Stimulated activated CD8-positive, alpha-beta memory T cell treated with anti-CD3 and anti-CD28 coated beads, Interleukin-2, amount 100 ng/mL, for 48 hours (primary cell): ENCODE measurements around the gene INO80.
A peak's percentile ranks its signal among the peaks of the same experiment; 100 is the strongest.
"Not testable (repeated sequence)": the region's sequence is repeated elsewhere in the genome, so short reads cannot be mapped to it uniquely, and the experiment has no call there.

ENCODE experiments used
- DNase-seq, 2 donors: peaks; one replicate each; pipeline ENCODE4 v3.0.0-alpha.2; 2020; ENCODE audit warnings: low read depth in 2 of 2

The INO80 gene

GRCh38 chr15:41115652-41116115 lies 396 bp downstream of the INO80 start:
- peak; percentile 59 to 62 for DNase-seq

DNA sequence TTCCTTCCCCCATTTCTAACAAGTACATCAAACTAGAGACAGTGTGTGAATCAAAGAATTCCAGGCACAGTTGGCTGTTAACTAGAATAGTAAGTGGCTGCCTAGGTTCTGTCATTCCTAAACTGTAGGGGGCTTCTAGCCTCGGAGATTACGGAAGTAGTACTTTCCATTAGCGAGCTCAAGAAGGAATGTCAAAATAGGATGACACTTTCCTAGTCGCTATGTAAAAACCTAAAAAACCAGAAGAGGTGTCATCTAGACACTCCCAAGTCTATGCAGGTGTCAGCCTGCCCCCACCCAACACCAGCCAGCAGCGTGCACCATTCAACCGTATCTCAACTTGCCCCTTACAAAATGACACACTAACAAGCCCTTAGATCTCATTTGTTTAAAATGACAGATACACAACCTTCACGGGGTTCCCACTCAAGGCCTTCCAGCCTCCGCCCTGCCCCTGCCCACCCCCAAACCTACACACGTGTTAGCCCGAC lies 874 bp downstream of the INO80 start:
- no peak for DNase-seq

DNA sequence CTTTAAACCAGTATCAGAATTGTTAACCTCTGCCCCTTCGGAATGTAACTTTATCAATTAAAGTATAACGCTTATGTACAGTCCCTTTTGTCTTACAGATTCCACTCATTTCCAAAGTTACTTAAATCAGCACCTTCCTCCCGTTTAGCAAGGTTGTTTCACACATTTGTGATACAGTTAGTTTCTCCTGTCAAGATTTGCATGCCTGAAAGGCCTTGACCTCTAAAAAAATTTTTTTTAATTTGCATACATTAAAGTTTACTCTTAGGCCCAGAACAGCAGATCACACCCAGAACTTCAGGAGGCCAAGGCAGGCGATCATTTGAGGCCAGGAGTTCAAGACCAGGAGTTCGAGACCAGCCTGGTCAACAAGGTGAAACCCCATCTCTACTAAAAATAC lies 9.1 kb downstream of the INO80 start:
- DNase-seq: no peak

GRCh38 chr15:41105348-41106334 lies 10.4 kb downstream of the INO80 start:
- DNase-seq: no peak

DNA sequence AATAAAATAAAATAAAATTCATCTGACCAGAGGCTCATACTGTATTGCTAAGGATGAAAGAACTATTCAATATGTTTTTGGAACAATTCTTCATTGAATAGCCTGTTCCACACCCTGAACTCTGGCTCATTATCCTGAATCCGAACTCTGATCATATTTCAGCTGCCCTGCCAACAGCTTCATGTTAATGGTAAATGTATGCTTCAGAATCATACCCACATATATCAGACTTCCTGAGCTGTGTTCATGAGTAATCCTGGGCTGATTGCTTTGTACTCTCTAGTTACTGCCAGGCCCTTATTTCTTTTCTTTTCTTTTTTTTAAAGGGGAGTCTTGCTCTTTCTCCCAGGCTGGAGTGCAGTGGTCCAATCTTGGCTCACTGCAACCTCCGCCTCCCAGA lies 11.8 kb downstream of the INO80 start:
- DNase-seq: no peak

- DNase-seq: no peak
These were observed 13.2 kb downstream of the INO80 start for GRCh38 chr15:41102854-41103253.

DNA sequence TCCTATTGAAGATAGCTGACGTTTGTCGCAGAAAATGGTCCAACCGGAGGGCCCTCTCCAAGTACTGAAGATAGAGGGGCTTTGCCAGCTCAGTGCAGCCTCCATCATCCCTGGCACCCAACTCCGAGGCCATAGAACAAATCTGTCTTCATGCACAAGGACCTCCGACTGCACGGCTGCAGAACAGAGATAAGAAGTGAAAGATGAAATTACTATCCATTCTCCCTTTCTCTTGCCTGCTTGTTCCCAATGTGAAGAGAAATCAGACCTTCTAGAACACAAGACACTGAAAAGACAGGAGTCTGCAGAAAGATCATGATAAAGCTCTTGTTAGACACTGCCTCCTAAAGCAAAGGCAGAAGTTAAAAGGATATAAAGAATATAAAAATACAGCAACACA lies 19.9 kb downstream of the INO80 start:
- DNase-seq: no peak

DNA sequence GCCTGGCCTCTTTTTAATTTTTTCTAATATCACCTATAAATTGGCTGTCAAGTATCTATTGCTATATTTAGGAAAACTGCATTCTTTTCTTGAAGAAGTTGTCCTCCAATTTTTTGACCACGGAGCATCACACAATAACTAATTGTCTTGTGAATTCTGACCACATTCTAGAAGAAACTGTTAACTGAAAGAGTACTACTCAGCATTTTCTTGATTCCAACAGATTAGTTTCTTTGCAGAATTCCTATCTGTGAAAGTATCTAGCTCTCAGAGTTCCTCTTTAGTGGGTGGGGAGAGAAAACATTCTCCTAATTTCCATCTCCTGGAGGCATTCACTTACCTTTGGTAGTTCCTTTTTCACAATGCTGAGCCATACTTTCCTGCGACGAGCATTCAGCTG lies 31.1 kb downstream of the INO80 start:
- no peak for DNase-seq

DNA sequence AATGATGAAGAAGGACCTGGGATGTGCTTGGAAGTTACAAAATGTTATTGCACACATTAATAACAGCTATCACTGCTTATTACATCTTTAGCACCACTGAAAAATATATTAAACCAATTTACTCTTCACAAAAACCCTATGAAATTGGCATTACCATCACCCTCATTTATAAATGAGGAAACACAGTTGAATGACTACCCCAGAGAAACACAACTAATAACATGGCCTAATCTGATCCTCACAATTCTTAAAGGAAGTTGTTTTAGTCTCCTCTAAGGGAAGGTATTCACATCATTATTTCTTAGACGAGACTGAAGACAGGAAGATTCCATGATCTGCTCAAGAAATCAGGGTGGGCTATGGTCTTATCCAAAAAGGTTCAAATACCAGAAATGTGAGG lies 35.9 kb downstream of the INO80 start:
- no peak for DNase-seq

DNA sequence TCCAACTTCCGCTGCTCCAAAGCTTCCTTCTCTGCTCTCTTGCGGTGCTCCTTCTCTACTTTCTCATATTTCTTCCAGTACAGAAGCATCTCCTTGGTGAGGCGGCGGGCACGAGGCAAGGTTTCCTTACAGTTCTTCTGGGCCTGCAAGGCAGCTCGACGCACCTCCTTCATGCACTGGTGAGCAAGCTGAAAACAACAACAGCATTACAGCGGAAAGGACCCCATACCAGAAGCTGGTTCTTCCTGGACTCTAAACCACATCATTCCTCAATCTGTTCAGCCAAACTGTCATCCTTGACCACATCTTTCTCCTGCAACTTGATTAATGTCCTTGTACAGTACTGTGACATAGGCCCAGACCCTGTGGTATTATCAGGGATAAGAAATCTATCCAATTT lies 36.4 kb downstream of the INO80 start:
- DNase-seq: no peak

GRCh38 chr15:41078879-41079278 lies 37.2 kb downstream of the INO80 start:
- DNase-seq: not testable (repeated sequence)

DNA sequence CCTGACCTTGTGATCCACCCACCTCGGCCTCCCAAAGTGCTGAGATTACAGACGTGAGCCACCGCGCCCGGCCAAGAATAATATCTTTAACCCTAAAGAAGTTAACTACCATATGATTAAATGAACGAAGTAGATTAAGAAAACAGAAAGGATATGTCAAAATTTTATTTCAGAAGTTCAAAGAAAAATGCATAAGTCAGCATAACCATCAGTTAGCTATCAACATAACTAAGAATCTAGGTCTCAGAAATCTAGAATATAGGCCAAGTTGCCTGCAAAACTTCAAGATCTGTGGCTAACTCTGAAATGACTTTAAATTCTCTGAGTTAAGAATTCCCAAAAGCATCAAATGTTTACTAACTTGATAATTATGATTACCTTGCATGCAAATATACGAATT lies 38.0 kb downstream of the INO80 start:
- no peak for DNase-seq

DNA sequence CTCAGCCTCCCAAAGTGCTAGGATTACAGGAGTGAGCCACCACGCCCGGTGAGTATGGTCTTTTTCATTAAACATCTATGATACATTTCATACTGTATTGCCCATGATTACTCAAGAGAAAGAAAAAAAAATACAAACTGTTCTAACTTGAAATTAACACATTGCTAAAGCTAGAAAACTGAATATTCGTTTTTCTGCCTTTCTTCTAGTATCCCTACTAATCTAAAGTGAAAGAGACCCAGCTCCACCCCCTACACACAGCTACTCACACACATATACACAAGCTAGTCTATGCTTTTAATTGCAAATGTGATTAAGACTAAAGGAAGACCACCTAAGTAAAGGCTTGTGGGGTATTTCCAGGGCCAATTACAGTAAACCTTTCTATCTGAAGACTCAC lies 43.1 kb downstream of the INO80 start:
- DNase-seq: no peak

- DNase-seq: no peak
These were observed 44.1 kb downstream of the INO80 start for GRCh38 chr15:41072013-41072412.

GRCh38 chr15:41066516-41066915 lies 49.6 kb downstream of the INO80 start:
- no peak for DNase-seq

GRCh38 chr15:41061667-41062066 lies 54.4 kb downstream of the INO80 start:
- DNase-seq: no peak

DNA sequence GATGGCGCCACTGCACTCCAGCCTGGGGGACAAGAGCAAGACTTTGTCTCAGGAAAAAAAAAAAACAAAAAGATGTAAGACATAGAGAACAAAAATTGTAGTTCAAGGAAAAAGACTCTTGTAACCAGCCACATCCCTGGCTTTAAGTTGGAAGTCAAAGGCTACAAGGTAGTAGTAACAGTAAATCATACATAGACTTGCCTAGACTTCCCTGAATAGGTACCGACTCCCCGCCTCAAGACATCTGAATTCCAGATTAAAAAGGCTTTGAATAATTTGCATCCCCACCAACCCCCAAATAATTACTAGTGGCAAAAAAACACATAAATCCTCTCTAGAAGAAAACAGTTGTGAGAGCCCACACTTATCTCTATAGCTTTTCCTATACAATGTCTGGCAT lies 55.6 kb downstream of the INO80 start:
- DNase-seq: no peak

DNA sequence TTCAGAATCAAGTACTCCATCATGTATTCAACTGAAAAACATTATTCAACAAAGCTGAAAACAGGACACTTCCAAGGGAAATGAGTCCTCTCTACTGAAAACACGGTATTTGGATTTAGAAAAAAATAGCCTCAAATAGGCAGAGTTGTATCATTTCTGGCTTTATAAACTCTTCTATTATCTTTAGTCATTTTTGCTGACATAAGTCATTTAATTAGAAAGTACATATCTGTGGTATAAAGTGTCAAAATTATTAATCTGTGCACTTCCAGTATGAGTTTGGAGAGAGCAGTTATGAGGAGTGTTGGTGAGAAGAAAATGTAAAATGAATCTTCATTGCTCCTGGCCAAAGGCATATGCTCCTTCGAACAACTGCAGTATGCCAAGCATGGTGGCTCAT lies 59.3 kb downstream of the INO80 start:
- no peak for DNase-seq

- DNase-seq: no peak
These were observed 60.4 kb downstream of the INO80 start for GRCh38 chr15:41055706-41056105.

DNA sequence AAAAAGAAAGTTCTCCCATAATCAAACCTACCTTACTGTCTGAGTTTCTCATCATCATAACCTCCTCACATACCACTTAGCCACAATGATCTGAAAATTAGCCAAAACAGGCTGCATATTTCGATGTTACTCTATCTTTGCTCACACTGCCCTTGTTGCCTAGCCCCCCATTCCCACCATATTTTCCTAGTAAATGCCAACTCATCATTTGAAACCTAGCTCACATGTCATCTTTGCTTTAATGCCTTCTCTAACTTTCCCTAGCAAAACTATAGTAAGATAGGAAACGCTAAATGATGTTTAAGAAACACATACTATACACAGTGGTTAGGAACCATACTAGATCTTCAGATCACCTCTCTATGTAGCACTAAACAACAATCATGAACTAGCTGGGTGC lies 64.9 kb downstream of the INO80 start:
- DNase-seq: no peak

- no peak for DNase-seq
These were observed 67.2 kb downstream of the INO80 start for GRCh38 chr15:41048852-41049251.

DNA sequence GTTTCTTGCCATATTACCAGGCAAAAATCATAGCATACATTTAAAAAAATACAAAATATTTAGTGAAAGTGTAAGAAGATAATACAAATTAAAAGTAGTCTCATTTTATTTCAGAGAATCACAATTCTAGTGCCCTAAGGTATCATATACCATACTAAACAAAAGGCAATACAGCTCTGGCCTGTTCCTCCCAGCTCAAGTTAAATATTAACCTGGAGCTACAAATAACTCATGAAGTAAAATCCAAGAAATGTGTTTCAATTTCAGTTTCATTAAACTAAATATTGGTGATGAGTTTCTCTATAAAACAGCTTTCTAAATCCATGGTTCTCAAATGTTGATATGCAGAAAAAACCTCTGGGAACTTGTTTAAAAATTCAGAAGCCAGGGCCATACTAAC lies 67.7 kb downstream of the INO80 start:
- no peak for DNase-seq

DNA sequence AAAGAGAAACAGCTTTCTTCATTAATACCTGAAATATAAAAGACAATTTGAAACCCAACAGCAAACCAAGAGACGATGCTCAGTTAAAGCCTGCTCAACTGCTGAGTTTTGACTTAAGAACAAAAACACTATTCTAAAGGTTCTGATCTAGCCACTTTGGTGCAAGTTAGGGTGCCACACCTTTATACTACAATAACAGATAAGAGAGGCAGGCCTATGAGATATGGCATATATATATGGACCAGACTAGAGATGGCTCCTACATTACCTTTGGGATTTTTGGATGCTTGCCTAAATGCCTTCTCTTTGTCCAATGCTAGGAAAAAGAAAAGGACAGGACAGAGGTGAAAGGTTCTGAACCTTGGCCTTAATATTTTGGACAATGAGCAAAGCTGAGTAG lies 68.6 kb downstream of the INO80 start:
- DNase-seq: no peak
